Mammary epithelial cell (primary cell): ENCODE data around the gene AKR1C3.

Experiments used
- EZH2 ChIP-seq: IDR thresholded peaks from 2 replicates; pipeline ENCODE4 v1.6.1; 2012; ENCODE audit warnings: low read length, inconsistent platforms, borderline replicate concordance
- TF ChIP-seq, protein P1 (sequence below), 2 donors: IDR thresholded peaks in 1 of 2; conservative IDR thresholded peaks in 1 of 2; 2 replicates each; pipeline ENCODE4 v1.5.1; 2011 to 2012; ENCODE audit warnings: inconsistent platforms in 2 of 2, low read length in 2 of 2, mild to moderate bottlenecking in 2 of 2, control low read depth in 1 of 2, low read depth in 1 of 2; ENCODE audit not compliant: insufficient read depth in 1 of 2; ENCODE audit errors: extremely low read depth in 1 of 2

DNA sequence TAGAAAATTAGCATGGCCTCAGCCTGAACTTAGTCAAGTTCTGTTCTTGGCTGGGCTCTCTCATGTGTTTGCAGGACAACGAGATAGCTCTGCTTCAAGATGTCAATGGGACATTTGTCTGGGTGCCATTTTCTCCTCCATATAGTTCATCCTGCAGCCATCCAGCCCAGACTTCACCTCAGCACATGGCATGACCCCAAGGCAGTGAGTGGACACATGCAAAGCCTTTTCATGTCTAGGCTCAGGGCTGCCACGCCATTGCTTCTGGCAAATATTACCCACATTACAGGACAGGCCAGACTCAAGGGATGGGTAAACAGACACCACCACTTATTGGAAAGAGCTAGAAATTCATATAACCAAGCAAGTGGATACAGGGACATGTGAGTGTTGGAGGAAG, 9.3 kb downstream of the AKR1C3 start:
- TF ChIP-seq, protein P1, sequence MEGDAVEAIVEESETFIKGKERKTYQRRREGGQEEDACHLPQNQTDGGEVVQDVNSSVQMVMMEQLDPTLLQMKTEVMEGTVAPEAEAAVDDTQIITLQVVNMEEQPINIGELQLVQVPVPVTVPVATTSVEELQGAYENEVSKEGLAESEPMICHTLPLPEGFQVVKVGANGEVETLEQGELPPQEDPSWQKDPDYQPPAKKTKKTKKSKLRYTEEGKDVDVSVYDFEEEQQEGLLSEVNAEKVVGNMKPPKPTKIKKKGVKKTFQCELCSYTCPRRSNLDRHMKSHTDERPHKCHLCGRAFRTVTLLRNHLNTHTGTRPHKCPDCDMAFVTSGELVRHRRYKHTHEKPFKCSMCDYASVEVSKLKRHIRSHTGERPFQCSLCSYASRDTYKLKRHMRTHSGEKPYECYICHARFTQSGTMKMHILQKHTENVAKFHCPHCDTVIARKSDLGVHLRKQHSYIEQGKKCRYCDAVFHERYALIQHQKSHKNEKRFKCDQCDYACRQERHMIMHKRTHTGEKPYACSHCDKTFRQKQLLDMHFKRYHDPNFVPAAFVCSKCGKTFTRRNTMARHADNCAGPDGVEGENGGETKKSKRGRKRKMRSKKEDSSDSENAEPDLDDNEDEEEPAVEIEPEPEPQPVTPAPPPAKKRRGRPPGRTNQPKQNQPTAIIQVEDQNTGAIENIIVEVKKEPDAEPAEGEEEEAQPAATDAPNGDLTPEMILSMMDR (conservative IDR thresholded peaks at IDR 0.05 in 1 of 2, IDR thresholded peaks at IDR 0.05 in 1 of 2; ENCODE audit: extremely low read depth in 1 of 2, insufficient read depth in 1 of 2, low read depth in 1 of 2, low read length in 2 of 2), result no peak
- TF ChIP-seq EZH2, result no peak
